ENCODE results near the gene RUFY3. TPM values are rescaled to one million over a fixed set of nuclear protein-coding genes. Genes with fewer than 3 reads are reported as not detected.

Gene RUFY3
- total and polyA plus RNA-seq, 2 of the 13 experiments (the other 11 are each of a cell fraction or from before 2014, with no cell fraction given), result 17.9 to 25.3 TPM

GRCh38 chr4:70844180-70844579 is 122.4 kb downstream of the RUFY3 start:
- no peak for DNase-seq (ENCODE audit: low spot score)
- Histone ChIP-seq H3K4me3 (replicated peaks in 1 of 3; ENCODE audit: insufficient read depth in 1 of 3, low read depth in 2 of 3, low read length in 3 of 3) (no peak overlapping the region), H3K36me3 (replicated peaks in 1 of 2; ENCODE audit: control insufficient read depth in 1 of 2, insufficient read depth in 2 of 2, low read length in 2 of 2) (no peaks in the 10 kb centered on the region), H3K4me1 (ENCODE audit: insufficient read depth, low read length) (peaks cover 14% of the 10 kb centered on the region; the same call in 1 of the 2 replicates), H3K79me2 (ENCODE audit: insufficient read depth, low read length) (peaks cover under 1% of the 10 kb centered on the region), H3K27me3 (ENCODE audit: control insufficient read depth in 1 of 2, insufficient read depth in 2 of 2, low read length in 2 of 2) (no peaks in the 10 kb centered on the region; a peak in 1 of 5 replicates), H3K27ac (ENCODE audit: extremely low read length, insufficient read depth, low read length) (no peak overlapping the region), H3K9ac (ENCODE audit: insufficient read depth, low read depth, low read length) (no peak overlapping the region), H4K20me1 (ENCODE audit: insufficient read depth, low read length) (no peaks in the 10 kb centered on the region), H2AFZ (ENCODE audit: low read length) (no peak overlapping the region), H3K9me3 (ENCODE audit: low read length) (no peaks in the 10 kb centered on the region), H3K4me2 (ENCODE audit: low read depth, low read length) (no peak overlapping the region)
- TF ChIP-seq SKI (IDR thresholded peaks at IDR 0.05; ENCODE audit: partially characterized antibody) (no peak), ZNF616 (CRISPR knock-in tag; IDR thresholded peaks at IDR 0.05; ENCODE audit: low read depth) (no peak), HOXA3 (CRISPR knock-in tag; IDR thresholded peaks at IDR 0.05) (no peak), HMG20A (CRISPR knock-in tag; IDR thresholded peaks at IDR 0.05; ENCODE audit: borderline replicate concordance) (no peak), HMGXB4 (CRISPR knock-in tag; IDR thresholded peaks at IDR 0.05; ENCODE audit: borderline replicate concordance in 1 of 2, low read depth in 1 of 2) (no peak), NBN (conservative IDR thresholded peaks at IDR 0.05) (no peak), HDAC1 (CRISPR knock-in tag; IDR thresholded peaks at IDR 0.05) (no peak), MYNN (CRISPR knock-in tag; IDR thresholded peaks at IDR 0.05; ENCODE audit: low read depth) (no peak), DMAP1 (CRISPR knock-in tag; IDR thresholded peaks at IDR 0.05) (no peak), ZBTB20 (CRISPR knock-in tag; IDR thresholded peaks at IDR 0.05; ENCODE audit: borderline replicate concordance, low read depth) (no peak), ZNF296 (CRISPR knock-in tag; conservative IDR thresholded peaks at IDR 0.05) (no peak), KDM5B (CRISPR knock-in tag; IDR thresholded peaks at IDR 0.05; ENCODE audit: borderline replicate concordance) (no peak)
- TF ChIP-seq, protein P1, sequence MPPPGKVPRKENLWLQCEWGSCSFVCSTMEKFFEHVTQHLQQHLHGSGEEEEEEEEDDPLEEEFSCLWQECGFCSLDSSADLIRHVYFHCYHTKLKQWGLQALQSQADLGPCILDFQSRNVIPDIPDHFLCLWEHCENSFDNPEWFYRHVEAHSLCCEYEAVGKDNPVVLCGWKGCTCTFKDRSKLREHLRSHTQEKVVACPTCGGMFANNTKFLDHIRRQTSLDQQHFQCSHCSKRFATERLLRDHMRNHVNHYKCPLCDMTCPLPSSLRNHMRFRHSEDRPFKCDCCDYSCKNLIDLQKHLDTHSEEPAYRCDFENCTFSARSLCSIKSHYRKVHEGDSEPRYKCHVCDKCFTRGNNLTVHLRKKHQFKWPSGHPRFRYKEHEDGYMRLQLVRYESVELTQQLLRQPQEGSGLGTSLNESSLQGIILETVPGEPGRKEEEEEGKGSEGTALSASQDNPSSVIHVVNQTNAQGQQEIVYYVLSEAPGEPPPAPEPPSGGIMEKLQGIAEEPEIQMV (CRISPR knock-in tag; IDR thresholded peaks at IDR 0.05; ENCODE audit: low read depth), result no peak
- TF ChIP-seq, protein P2, sequence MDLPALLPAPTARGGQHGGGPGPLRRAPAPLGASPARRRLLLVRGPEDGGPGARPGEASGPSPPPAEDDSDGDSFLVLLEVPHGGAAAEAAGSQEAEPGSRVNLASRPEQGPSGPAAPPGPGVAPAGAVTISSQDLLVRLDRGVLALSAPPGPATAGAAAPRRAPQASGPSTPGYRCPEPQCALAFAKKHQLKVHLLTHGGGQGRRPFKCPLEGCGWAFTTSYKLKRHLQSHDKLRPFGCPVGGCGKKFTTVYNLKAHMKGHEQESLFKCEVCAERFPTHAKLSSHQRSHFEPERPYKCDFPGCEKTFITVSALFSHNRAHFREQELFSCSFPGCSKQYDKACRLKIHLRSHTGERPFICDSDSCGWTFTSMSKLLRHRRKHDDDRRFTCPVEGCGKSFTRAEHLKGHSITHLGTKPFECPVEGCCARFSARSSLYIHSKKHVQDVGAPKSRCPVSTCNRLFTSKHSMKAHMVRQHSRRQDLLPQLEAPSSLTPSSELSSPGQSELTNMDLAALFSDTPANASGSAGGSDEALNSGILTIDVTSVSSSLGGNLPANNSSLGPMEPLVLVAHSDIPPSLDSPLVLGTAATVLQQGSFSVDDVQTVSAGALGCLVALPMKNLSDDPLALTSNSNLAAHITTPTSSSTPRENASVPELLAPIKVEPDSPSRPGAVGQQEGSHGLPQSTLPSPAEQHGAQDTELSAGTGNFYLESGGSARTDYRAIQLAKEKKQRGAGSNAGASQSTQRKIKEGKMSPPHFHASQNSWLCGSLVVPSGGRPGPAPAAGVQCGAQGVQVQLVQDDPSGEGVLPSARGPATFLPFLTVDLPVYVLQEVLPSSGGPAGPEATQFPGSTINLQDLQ (CRISPR knock-in tag; IDR thresholded peaks at IDR 0.05), result no peak
- TF ChIP-seq, protein P3, sequence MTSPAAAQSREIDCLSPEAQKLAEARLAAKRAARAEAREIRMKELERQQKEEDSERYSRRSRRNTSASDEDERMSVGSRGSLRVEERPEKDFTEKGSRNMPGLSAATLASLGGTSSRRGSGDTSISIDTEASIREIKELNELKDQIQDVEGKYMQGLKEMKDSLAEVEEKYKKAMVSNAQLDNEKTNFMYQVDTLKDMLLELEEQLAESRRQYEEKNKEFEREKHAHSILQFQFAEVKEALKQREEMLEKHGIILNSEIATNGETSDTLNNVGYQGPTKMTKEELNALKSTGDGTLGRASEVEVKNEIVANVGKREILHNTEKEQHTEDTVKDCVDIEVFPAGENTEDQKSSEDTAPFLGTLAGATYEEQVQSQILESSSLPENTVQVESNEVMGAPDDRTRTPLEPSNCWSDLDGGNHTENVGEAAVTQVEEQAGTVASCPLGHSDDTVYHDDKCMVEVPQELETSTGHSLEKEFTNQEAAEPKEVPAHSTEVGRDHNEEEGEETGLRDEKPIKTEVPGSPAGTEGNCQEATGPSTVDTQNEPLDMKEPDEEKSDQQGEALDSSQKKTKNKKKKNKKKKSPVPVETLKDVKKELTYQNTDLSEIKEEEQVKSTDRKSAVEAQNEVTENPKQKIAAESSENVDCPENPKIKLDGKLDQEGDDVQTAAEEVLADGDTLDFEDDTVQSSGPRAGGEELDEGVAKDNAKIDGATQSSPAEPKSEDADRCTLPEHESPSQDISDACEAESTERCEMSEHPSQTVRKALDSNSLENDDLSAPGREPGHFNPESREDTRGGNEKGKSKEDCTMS (CRISPR knock-in tag; conservative IDR thresholded peaks at IDR 0.05), result no peak
- CTCF ChIA-PET (ENCODE audit: low intra/inter-chr PET ratio, low total read pairs), result no interaction called here
- 76% methylated on average over 9 of the region's 9 CpGs for WGBS (ENCODE audit: low lambda C conversion rate)
- no peak for ATAC-seq
- intact Hi-C loops (cut with micrococcal nuclease; ENCODE audit: unreplicated experiment) (loop anchor here (5.0 kb wide), 2 partner anchors 157 to 192 kb away; partner anchors contain the start of gene UTP3), in situ Hi-C loops (cut with HindIII; ENCODE audit: extremely low pct_ligation_motif_present, low pct_unique_long_range_greater_than_20kb) (loop anchor here (10.0 kb wide), 1 partner anchor 151 kb away; the partner anchor contains the start of gene DCK)
- POLR2A ChIA-PET, result no interaction called here
- no peak for FAIRE-seq
- no TSS peak for BruUV-seq (replicated peaks)
